ENCODE data around the gene PLA2G6. TPM values are rescaled to one million over a fixed set of nuclear protein-coding genes. Genes with fewer than 3 reads are reported as not detected.

The PLA2G6 gene
- total RNA-seq, 1 donor from 2014 or later: 7.9 TPM

GRCh38 chr22:38098410-38099249, 83.0 kb downstream of the PLA2G6 start:
- TF ChIP-seq, protein P1, sequence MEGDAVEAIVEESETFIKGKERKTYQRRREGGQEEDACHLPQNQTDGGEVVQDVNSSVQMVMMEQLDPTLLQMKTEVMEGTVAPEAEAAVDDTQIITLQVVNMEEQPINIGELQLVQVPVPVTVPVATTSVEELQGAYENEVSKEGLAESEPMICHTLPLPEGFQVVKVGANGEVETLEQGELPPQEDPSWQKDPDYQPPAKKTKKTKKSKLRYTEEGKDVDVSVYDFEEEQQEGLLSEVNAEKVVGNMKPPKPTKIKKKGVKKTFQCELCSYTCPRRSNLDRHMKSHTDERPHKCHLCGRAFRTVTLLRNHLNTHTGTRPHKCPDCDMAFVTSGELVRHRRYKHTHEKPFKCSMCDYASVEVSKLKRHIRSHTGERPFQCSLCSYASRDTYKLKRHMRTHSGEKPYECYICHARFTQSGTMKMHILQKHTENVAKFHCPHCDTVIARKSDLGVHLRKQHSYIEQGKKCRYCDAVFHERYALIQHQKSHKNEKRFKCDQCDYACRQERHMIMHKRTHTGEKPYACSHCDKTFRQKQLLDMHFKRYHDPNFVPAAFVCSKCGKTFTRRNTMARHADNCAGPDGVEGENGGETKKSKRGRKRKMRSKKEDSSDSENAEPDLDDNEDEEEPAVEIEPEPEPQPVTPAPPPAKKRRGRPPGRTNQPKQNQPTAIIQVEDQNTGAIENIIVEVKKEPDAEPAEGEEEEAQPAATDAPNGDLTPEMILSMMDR (IDR thresholded peaks at IDR 0.05; ENCODE audit: insufficient read depth, low read length, severe bottlenecking): no peak
- no peaks in the 10 kb centered on the region for H3K27me3 ChIP-seq (ENCODE audit: control insufficient read depth, insufficient read depth, low read length)
- no peak overlapping the region for H3K4me3 ChIP-seq (ENCODE audit: low read depth, low read length)
- DNase-seq (ENCODE audit: low read depth): peak; percentile 30
- FAIRE-seq: peak; percentile 47
- H3K36me3 ChIP-seq (ENCODE audit: control insufficient read depth, insufficient read depth, low read length): no peaks in the 10 kb centered on the region

DNA sequence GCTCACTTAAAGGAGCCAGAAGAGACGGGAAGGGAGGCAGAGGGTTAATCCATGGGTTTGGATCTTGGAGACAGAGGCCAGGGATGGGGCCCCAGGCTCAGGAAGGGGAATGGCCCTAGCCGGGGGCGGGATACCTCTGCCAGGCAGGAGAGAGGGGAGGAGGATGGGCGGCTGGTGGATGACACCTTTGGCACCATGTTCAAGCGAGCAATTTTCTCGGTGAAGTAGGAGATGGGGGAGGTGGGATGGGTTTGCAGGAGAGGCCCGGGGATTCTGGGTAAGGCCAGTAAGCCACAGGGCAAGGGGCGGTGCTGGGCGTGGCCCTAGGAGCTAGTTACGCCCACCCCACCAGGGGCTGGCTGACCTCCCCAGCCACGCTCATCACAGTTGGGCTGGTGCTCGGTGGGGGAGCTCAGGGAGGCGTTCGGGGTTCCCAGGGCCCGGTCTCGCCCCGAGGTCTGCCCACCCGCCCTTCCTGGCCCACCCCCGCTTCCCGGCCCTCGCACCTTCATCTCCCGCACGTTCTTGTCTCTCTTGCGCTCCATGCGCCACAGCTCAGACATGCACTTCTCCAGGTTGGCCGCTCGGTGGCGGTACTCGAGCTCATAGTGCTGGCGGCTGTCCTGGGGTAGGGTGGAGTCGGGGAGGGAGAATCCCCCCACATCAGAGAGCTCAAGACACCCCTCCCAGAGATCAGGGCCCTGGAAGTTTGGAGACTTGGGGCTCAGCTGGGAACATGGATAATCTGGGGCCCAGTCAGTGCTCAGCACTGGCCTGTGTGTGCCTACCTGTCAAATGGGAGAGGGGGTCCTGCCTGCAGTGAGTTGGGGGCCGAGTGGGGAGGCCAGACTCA, 83.8 kb downstream of the PLA2G6 start:
- DNase-seq (ENCODE audit: low read depth): no peak
- H3K4me3 ChIP-seq (ENCODE audit: low read depth, low read length): no peak overlapping the region
- no peak for FAIRE-seq
- TF ChIP-seq, protein P1 (IDR thresholded peaks at IDR 0.05; ENCODE audit: insufficient read depth, low read length, severe bottlenecking): peak; percentile 47
- no peaks in the 10 kb centered on the region for H3K27me3 ChIP-seq (ENCODE audit: control insufficient read depth, insufficient read depth, low read length)
- no peaks in the 10 kb centered on the region for H3K36me3 ChIP-seq (ENCODE audit: control insufficient read depth, insufficient read depth, low read length)

GRCh38 chr22:38097058-38097457, 84.6 kb downstream of the PLA2G6 start:
- TF ChIP-seq, protein P1 (IDR thresholded peaks at IDR 0.05; ENCODE audit: insufficient read depth, low read length, severe bottlenecking): no peak
- H3K27me3 ChIP-seq (ENCODE audit: control insufficient read depth, insufficient read depth, low read length): no peaks in the 10 kb centered on the region
- H3K36me3 ChIP-seq (ENCODE audit: control insufficient read depth, insufficient read depth, low read length): no peaks in the 10 kb centered on the region
- H3K4me3 ChIP-seq (ENCODE audit: low read depth, low read length): no peak overlapping the region
- DNase-seq (ENCODE audit: low read depth) (no peak), FAIRE-seq (no peak)

GRCh38 chr22:38089474-38089851, 92.2 kb downstream of the PLA2G6 start:
- TF ChIP-seq, protein P1 (IDR thresholded peaks at IDR 0.05; ENCODE audit: insufficient read depth, low read length, severe bottlenecking): no peak
- Histone ChIP-seq H3K4me3 (ENCODE audit: low read depth, low read length) (no peak overlapping the region), H3K36me3 (ENCODE audit: control insufficient read depth, insufficient read depth, low read length) (no peaks in the 10 kb centered on the region), H3K27me3 (ENCODE audit: control insufficient read depth, insufficient read depth, low read length) (no peaks in the 10 kb centered on the region)
- DNase-seq (ENCODE audit: low read depth): no peak
- FAIRE-seq: no peak

DNA sequence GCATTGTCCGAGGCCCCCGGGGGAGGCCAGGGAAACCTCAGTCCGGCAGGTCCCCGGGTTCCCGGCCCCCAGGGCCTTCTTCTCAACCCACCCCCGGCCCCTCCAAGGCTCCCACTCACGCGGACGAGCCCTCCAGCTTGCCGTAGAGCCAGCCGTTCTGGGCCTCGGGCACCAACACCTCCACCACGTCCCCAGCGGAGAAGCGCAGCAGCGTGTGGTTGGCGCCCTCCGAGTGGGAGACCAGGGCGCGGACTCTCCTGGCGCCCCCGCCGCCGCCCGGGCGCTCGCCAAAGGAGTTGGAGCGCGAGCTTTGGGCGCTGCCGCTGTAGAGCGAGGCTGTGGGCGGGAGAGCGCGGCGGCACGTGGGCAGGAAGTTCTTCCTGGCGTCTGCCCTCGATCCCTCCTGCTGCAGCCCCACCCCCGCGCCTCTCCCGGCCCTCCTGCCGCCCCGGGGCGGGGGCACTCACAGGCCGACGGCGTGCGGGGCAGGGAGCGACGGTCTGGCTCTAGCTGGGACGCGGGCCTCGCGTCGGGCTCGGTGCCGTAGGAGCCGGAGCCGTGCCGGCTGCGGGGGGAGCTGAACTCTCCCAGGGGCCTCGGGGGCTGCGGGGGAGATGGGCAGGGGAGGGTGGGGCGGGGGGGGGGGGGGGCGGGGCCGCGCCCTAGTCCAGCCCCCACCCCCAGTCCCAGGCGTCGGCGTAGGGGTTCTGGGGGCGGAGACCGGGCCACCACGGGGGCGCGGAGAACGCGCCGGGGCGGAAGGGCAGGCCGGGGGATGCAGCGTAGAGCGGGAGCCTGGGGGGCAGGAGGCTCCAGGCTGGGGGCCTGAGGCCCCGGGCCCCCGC, 92.8 kb downstream of the PLA2G6 start:
- TF ChIP-seq, protein P1 (IDR thresholded peaks at IDR 0.05; ENCODE audit: insufficient read depth, low read length, severe bottlenecking): no peak
- DNase-seq (ENCODE audit: low read depth) (no peak), FAIRE-seq (no peak)
- Histone ChIP-seq H3K36me3 (ENCODE audit: control insufficient read depth, insufficient read depth, low read length) (no peaks in the 10 kb centered on the region), H3K27me3 (ENCODE audit: control insufficient read depth, insufficient read depth, low read length) (no peaks in the 10 kb centered on the region), H3K4me3 (ENCODE audit: low read depth, low read length) (peak overlapping the region; percentile 14)
